RWPE1 (cell line): ENCODE results near the gene NQO1.

Experiments used
- CTCF ChIA-PET: fragments of 350-600 bp; sonication (Branson Sonifier 250); formaldehyde crosslinking; extraction: SDS; loops from one replicate; lab custom pipeline; 2021; lab: Yijun Ruan, JAX
- POLR2A ChIA-PET: fragments of 400-600 bp; formaldehyde crosslinking; extraction: SDS; loops from one replicate; lab custom pipeline; 2020; ENCODE audit warnings: antibody characterized with exemption; ENCODE audit not compliant: low non-redundant PET; lab: Yijun Ruan, JAX
- DNase-seq: peaks from one replicate; pipeline ENCODE4 v3.0.0; 2012; ENCODE audit warnings: low spot score
- H3K27ac ChIP-seq: fragments of 450-650 bp; 2 replicates; pipeline ENCODE4 v1.5.1; 2017
- TF ChIP-seq, protein P1 (sequence below): fragments of 450-650 bp; conservative IDR thresholded peaks from 2 replicates; pipeline ENCODE4 v1.5.1; 2017; ENCODE audit warnings: low read depth, mild to moderate bottlenecking

NQO1 gene

DNA sequence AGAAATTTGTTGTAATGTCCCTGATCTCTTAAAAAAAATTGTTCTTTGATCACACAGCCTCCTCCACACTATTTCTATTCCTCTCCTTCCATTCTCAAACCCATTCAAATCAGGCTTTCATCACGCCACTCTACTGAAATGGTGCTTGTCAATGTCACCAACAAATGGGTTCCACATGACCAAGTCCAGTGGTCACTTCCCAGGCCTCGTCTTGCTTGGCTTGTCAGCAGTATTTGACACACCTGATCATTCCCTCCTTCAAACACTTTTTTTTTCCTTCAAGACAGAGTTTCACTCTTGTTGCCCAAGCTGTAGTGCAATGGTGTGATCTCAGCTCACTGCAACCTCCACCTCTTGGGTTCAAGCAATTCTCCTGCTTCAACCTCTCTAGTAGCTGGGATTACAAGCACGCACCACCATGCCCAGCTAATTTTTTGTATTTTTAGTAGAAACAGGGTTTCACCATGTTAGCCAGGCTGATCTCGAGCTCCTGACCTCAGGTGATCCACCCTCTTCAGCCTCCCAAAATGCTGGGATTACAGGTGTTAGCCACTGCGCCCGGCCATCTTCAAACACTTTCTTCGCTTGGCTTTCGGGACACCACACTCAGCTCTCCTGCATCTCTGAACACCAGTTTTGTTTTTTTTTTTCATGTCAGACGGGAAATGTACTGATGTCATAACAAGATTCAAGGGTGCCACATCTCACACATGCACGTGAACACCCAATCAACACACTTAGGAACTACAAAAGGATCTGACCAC, 18.3 kb downstream of the NQO1 start:
- H3K27ac ChIP-seq, result no peak overlapping the region
- no peak for DNase-seq
- ChIA-PET CTCF (interaction anchor here (0.6 to 2.9 kb wide), 3 partner anchors 10 to 77 kb away, joined by 3 to 14 read pairs (median 3); partner anchors contain the start of gene NOB1), POLR2A (no interaction called here)
- TF ChIP-seq, protein P1, sequence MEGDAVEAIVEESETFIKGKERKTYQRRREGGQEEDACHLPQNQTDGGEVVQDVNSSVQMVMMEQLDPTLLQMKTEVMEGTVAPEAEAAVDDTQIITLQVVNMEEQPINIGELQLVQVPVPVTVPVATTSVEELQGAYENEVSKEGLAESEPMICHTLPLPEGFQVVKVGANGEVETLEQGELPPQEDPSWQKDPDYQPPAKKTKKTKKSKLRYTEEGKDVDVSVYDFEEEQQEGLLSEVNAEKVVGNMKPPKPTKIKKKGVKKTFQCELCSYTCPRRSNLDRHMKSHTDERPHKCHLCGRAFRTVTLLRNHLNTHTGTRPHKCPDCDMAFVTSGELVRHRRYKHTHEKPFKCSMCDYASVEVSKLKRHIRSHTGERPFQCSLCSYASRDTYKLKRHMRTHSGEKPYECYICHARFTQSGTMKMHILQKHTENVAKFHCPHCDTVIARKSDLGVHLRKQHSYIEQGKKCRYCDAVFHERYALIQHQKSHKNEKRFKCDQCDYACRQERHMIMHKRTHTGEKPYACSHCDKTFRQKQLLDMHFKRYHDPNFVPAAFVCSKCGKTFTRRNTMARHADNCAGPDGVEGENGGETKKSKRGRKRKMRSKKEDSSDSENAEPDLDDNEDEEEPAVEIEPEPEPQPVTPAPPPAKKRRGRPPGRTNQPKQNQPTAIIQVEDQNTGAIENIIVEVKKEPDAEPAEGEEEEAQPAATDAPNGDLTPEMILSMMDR, result no peak

DNA sequence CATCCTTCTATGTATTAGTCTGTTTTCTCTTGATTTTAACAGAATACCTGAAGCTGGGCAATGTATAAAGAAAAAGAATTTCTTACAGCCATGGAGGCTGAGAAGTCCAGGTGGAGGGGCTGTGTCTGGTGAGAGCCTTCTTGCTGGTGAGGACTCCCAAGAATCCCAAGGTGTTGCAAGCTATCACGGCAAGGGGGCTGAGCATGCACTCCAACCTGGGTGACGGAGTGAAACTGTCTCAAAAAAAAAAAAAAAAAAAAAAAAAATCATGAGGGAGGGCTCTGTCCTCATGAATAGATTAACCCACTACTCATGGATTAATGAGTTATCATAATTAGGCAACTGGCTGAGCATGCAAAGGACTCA, 19.4 kb downstream of the NQO1 start:
- TF ChIP-seq, protein P1, result no peak
- POLR2A ChIA-PET, result no interaction called here
- CTCF ChIA-PET, result interaction anchor here (0.6 to 1.3 kb wide), 2 partner anchors 48 to 312 kb away, joined by 3 to 4 read pairs; partner anchors contain the start of gene NOB1
- DNase-seq, result no peak
- no peak overlapping the region for H3K27ac ChIP-seq

DNA sequence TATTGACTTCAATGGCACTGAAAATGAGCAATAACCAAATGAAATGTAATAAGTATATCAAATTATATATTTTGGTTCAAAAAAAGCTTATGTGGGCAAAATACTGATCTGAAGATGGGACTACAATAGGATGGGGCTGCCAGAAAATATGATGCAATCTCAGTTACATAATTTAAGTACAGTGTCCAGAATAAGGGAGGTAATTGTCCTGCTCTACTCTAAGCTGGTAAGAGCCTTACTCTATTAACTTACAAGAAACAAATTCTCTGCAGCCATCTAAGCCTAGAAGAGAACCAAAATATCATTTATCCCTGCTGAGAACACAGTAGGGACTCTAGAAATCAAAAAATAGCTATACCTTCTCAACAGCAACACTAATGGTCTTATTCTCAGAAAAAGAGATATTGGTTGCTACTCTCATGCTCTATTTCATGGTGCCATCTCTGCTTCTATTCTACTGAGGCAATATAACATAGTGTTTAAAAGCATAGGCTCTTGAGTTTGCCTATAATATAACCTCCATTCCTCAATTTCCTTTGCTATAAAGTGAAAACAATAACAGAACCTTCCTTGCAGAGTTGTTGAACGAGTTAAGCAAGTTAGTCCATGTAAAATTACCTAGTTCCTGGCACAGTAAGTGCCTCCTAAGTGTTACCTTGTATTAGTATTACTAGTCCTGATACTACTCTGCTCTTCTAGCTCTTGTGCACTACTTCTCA, 19.9 kb downstream of the NQO1 start:
- DNase-seq, result peak; percentile 20
- ChIA-PET POLR2A (interaction anchor here (0.7 kb wide), 1 partner anchor 19 kb away, joined by 3 read pairs; no protein-coding TSS in a partner anchor), CTCF (interaction anchor here (1.3 kb wide), 1 partner anchor 48 kb away, joined by 4 read pairs; the partner anchor contains the start of gene NOB1)
- TF ChIP-seq, protein P1, result no peak
- no peak overlapping the region for H3K27ac ChIP-seq

DNA sequence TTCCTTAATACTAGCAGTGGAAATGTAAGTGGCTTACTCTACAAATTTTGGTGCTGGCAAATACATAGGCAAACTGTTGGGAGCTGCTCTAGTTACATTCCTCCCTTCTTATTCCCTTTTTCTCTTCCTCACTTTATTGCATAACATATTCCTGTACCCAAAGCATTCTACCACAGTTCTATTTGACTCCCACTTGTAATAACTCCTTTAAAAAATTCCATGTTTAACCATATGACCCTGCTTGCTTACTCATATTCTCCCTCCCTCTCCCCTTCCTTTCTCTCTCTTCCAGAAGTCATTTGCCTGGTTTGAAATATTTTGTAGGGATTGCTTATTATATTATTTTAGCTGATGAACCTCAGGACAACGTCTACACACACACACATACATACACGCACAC, 22.7 kb downstream of the NQO1 start:
- ChIA-PET CTCF (interaction anchor here (0.5 kb wide), 1 partner anchor 350 kb away, joined by 3 read pairs; no protein-coding TSS in a partner anchor), POLR2A (no interaction called here)
- no peak overlapping the region for H3K27ac ChIP-seq
- DNase-seq, result no peak
- TF ChIP-seq, protein P1, result no peak

DNA sequence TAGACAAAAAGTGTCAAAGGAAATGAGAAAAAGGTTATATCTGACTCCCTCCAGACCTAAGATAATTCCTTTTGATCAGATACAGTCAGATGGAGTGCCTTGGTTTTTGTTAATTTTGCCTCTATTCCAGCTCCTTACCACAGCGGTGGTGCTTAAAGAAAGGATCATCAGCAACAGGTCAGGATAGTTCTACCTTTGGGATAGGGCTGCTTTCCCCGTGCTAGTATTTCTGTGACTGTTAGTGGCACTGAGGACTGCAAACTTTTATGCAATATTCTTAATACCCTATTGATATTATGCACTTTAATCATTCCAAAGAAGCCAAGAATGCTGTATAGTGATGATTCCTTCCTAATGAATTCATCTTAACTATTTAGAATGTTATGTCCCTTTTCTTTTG, 24.5 kb downstream of the NQO1 start:
- DNase-seq, result no peak
- CTCF ChIA-PET, result no interaction called here

DNA sequence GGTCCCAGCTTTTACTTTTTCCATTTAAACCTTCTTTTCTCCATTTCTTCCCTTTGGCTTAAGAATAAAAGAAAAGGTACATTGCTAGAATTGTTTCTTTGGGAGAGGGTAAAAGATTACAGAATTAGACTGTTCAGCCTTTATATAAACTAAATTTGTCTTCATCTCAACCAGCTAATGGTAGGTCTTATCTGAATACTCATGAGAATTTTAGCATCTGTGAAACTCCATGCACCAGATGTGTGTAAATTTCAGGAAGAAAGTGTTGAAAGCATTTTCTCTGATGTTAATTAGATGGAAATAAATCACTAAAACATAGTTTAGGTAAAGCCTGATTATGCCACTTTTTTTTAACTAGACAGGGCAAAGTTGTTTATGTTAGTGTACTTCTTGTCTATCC, 24.9 kb downstream of the NQO1 start:
- TF ChIP-seq, protein P1, result no peak
- ChIA-PET CTCF (no interaction called here), POLR2A (no interaction called here)
- no peak overlapping the region for H3K27ac ChIP-seq
- DNase-seq, result no peak

More for the DNA sequence above, 24.5 kb downstream of the NQO1 start:
- POLR2A ChIA-PET, result no interaction called here
- H3K27ac ChIP-seq, result no peak overlapping the region
- TF ChIP-seq, protein P1, result no peak
